Measurements from ENCODE around the gene RNF144B.

The RNF144B gene

DNA sequence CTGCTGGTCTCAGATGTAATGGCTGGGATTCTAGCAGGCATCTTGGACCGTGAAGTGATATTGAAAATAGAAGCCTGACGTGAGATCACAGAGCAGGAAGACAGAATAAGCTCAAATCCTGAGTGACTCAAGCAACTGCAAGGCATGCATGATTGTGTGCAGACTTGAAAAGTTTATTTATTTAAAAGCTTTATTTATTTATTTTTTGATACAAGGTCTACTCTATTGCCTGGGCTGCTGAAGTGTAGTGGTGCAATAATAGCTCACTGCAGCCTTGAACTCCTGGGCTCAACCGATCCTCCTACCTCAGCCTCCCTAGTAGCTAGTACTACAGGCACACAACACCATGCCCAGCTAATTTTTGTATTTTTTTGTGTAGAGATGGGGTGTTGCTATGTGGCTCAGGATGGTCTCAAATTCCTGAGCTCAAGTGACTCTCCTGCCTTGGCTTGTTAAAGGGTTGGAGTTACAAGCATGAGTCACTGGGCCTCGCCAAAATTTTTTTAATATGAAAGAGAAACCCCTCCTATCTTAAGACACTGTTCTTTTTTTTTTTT, 40.1 kb upstream of the RNF144B start:
- Histone ChIP-seq H3K4me3 (ENCODE audit: low read depth in 1 of 2, low read length in 1 of 2) (no peak overlapping the region), H3K4me1 (ENCODE audit: control insufficient read depth in 1 of 2, insufficient read depth in 1 of 2, low read depth in 1 of 2, low read length in 1 of 2) (peaks cover 5 to 6% of the 10 kb centered on the region in 2 experiments), H3K36me3 (no peaks in the 10 kb centered on the region), H3K9me3 (no peaks in the 10 kb centered on the region), H3K27me3 (no peaks in the 10 kb centered on the region), H3K27ac (no peak overlapping the region)
- TF ChIP-seq, protein P1, sequence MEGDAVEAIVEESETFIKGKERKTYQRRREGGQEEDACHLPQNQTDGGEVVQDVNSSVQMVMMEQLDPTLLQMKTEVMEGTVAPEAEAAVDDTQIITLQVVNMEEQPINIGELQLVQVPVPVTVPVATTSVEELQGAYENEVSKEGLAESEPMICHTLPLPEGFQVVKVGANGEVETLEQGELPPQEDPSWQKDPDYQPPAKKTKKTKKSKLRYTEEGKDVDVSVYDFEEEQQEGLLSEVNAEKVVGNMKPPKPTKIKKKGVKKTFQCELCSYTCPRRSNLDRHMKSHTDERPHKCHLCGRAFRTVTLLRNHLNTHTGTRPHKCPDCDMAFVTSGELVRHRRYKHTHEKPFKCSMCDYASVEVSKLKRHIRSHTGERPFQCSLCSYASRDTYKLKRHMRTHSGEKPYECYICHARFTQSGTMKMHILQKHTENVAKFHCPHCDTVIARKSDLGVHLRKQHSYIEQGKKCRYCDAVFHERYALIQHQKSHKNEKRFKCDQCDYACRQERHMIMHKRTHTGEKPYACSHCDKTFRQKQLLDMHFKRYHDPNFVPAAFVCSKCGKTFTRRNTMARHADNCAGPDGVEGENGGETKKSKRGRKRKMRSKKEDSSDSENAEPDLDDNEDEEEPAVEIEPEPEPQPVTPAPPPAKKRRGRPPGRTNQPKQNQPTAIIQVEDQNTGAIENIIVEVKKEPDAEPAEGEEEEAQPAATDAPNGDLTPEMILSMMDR (IDR thresholded peaks at IDR 0.05): no peak

DNA sequence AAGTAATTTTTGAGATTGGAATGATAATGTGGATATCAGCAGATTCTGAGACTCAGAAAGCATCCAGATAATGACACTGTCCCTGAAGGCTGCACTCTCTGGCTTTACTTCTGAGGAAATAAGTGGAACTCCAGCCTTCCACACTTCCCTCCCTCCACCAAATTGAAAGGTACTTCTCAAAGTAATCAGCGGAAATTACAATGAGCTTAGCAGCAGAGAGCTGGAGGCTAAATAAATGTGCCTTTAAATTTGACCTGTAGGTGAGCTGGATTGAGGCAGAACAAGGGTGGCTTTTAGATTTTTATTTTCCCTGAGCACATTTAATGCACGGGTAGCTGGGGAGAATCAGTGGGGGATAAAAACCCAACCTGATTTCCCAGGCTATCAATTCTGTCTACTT, 39.3 kb upstream of the RNF144B start:
- Histone ChIP-seq H3K4me1 (ENCODE audit: control insufficient read depth in 1 of 2, insufficient read depth in 1 of 2, low read depth in 1 of 2, low read length in 1 of 2) (peaks cover 5 to 6% of the 10 kb centered on the region in 2 experiments), H3K9me3 (no peaks in the 10 kb centered on the region), H3K27ac (no peak overlapping the region), H3K27me3 (no peaks in the 10 kb centered on the region), H3K4me3 (ENCODE audit: low read depth in 1 of 2, low read length in 1 of 2) (no peak overlapping the region), H3K36me3 (no peaks in the 10 kb centered on the region)
- TF ChIP-seq, protein P1 (IDR thresholded peaks at IDR 0.05): no peak

DNA sequence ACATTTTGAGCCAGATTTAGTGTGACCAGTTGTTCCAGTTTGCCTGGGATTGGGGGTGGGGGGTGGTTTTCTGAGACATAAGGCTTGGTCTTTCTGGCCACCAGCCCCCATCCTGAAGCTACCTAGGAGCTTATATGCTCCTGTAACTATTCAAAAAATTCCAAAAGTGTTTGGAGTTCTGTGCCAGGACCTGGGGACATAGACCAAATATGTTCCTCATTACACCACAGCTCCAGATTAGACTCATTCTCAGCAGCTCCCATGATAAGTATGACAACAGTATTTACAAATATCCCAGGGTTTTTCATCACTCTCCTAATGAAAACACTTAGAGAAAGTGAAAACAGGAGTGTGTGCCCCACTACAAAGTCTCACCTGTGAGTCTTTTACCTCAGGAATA, 37.8 kb upstream of the RNF144B start:
- Histone ChIP-seq H3K4me1 (ENCODE audit: control insufficient read depth in 1 of 2, insufficient read depth in 1 of 2, low read depth in 1 of 2, low read length in 1 of 2) (peaks cover 5 to 6% of the 10 kb centered on the region in 2 experiments), H3K4me3 (ENCODE audit: low read depth in 1 of 2, low read length in 1 of 2) (no peak overlapping the region), H3K27ac (no peak overlapping the region), H3K27me3 (no peaks in the 10 kb centered on the region), H3K9me3 (no peaks in the 10 kb centered on the region), H3K36me3 (no peaks in the 10 kb centered on the region)
- TF ChIP-seq, protein P1 (IDR thresholded peaks at IDR 0.05): no peak

DNA sequence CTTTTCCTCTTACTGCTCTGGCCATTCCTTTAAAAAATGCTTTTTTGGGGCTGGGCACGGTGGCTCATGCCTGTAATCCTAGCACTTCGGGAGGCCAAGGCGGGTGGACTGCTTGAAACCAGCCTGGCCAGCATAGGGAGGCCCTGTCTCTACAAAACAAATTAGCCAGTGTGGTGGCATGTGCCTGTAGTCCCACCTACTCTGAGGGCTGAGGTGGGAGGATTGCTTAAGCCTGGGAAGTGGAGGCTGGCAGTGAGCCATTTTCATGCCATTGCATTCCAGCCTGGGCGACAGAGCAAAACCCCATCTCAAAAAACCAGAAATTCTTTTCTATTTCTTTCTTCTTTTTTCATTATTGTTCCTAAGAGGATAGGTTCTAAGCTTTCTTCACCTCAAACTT, 36.9 kb upstream of the RNF144B start:
- TF ChIP-seq, protein P1 (IDR thresholded peaks at IDR 0.05): no peak
- Histone ChIP-seq H3K27me3 (no peaks in the 10 kb centered on the region), H3K9me3 (no peaks in the 10 kb centered on the region), H3K36me3 (no peaks in the 10 kb centered on the region), H3K27ac (no peak overlapping the region), H3K4me1 (ENCODE audit: control insufficient read depth in 1 of 2, insufficient read depth in 1 of 2, low read depth in 1 of 2, low read length in 1 of 2) (peaks cover 5 to 6% of the 10 kb centered on the region in 2 experiments), H3K4me3 (ENCODE audit: low read depth in 1 of 2, low read length in 1 of 2) (no peak overlapping the region)

DNA sequence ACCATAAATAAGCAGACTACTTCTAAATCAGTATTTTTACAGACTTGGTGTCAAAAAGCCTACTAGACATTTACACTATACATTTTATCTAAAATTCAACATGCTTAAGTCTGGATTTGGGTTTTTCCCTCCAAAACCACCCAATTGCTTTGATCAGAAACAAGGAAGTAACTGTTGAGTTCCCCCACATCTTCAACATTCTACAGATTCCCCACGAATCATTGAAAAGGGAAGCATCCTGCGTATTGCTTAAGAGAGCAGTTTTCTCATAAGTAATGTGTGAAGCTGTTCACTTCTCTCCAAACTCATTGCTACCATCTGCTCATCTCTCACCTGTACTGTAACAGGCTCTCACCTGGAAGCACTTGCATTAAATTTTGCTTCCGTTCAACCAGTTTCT, 36.4 kb upstream of the RNF144B start:
- no peaks in the 10 kb centered on the region for H3K27me3 ChIP-seq
- peaks cover 5 to 6% of the 10 kb centered on the region in 2 experiments for H3K4me1 ChIP-seq (ENCODE audit: control insufficient read depth in 1 of 2, insufficient read depth in 1 of 2, low read depth in 1 of 2, low read length in 1 of 2)
- H3K9me3 ChIP-seq: no peaks in the 10 kb centered on the region
- TF ChIP-seq, protein P1 (IDR thresholded peaks at IDR 0.05): no peak
- H3K36me3 ChIP-seq: no peaks in the 10 kb centered on the region
- no peak overlapping the region for H3K4me3 ChIP-seq (ENCODE audit: low read depth in 1 of 2, low read length in 1 of 2)
- H3K27ac ChIP-seq: no peak overlapping the region

Measured in neutrophil (primary cell).